ENCODE measurements around the gene RFNG.

DNA sequence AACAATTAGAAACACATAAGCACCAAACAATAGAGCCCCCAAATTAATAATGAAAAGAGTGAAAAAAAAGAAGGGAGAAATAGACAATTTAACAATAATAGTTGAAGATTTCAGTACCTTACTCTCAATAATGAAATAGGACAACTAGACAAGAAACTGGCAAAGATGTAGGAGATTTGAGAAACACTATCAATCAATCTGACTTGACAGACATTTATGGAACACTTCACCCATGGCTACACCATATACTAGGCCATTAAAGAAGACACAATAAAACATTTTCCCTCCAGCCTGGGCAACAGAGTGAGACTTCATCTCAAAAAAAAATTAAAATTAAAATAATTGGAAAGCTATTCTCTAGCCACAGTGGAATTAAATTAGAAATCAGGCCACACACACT, 19.0 kb upstream of the RFNG start:
- TF ChIP-seq, protein P1, sequence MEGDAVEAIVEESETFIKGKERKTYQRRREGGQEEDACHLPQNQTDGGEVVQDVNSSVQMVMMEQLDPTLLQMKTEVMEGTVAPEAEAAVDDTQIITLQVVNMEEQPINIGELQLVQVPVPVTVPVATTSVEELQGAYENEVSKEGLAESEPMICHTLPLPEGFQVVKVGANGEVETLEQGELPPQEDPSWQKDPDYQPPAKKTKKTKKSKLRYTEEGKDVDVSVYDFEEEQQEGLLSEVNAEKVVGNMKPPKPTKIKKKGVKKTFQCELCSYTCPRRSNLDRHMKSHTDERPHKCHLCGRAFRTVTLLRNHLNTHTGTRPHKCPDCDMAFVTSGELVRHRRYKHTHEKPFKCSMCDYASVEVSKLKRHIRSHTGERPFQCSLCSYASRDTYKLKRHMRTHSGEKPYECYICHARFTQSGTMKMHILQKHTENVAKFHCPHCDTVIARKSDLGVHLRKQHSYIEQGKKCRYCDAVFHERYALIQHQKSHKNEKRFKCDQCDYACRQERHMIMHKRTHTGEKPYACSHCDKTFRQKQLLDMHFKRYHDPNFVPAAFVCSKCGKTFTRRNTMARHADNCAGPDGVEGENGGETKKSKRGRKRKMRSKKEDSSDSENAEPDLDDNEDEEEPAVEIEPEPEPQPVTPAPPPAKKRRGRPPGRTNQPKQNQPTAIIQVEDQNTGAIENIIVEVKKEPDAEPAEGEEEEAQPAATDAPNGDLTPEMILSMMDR (IDR thresholded peaks at IDR 0.05; ENCODE audit: low read depth, low read length) = no peak
- no peak for TF ChIP-seq POLR2A (IDR thresholded peaks at IDR 0.05; ENCODE audit: extremely low read depth, insufficient read length)

Data from NB4 (cell line).